HepG2 (cell line): ENCODE data around the gene DAB2IP. TPM values are rescaled to one million over a fixed set of nuclear protein-coding genes. Genes with fewer than 3 reads are reported as not detected.

Experiments used
- ADNP ChIP-seq: sonication (generic); formaldehyde crosslinking; IDR thresholded peaks from 2 replicates; pipeline ENCODE4 v1.4.0; 2020; ENCODE audit warnings: missing genetic modification reagents
- AGO1 ChIP-seq: fragments of 200-400 bp; formaldehyde crosslinking; IDR thresholded peaks from 2 replicates; pipeline ENCODE4 v1.6.1; 2017; ENCODE audit warnings: mild to moderate bottlenecking, low read depth, low read length, moderate library complexity; ENCODE audit not compliant: poor library complexity, severe bottlenecking
- ETS1 ChIP-seq: sonication (generic); formaldehyde crosslinking; IDR thresholded peaks from 2 replicates; pipeline ENCODE4 v1.4.0; 2020; ENCODE audit warnings: missing genetic modification reagents
- HIVEP1 ChIP-seq: sonication (generic); formaldehyde crosslinking; IDR thresholded peaks from 2 replicates; pipeline ENCODE4 v1.4.0; 2020; ENCODE audit warnings: mild to moderate bottlenecking, missing genetic modification reagents
- HMG20B ChIP-seq: conservative IDR thresholded peaks from 2 replicates; pipeline ENCODE4 v1.6.1; 2016; ENCODE audit warnings: missing genetic modification reagents, missing compliant biosample characterization
- HMGXB3 ChIP-seq: sonication (generic); formaldehyde crosslinking; IDR thresholded peaks from 2 replicates; pipeline ENCODE4 v1.4.0; 2020; ENCODE audit warnings: missing genetic modification reagents, borderline replicate concordance
- ISX ChIP-seq: sonication (generic); formaldehyde crosslinking; conservative IDR thresholded peaks from 2 replicates; pipeline ENCODE4 v1.5.0; 2020; ENCODE audit warnings: missing genetic modification reagents
- PAWR ChIP-seq: sonication (generic); formaldehyde crosslinking; IDR thresholded peaks from 2 replicates; pipeline ENCODE4 v1.4.0; 2020; ENCODE audit warnings: missing genetic modification reagents, mild to moderate bottlenecking, borderline replicate concordance
- RARG ChIP-seq: sonication (generic); formaldehyde crosslinking; IDR thresholded peaks from 2 replicates; pipeline ENCODE4 v1.4.0; 2020; ENCODE audit warnings: low read depth, mild to moderate bottlenecking, missing genetic modification reagents
- RBM22 ChIP-seq: fragments of 200-400 bp; formaldehyde crosslinking; optimal IDR thresholded peaks from 2 replicates; pipeline ENCODE3; 2017; ENCODE audit warnings: mild to moderate bottlenecking, low read length, moderate library complexity
- SP140L ChIP-seq: sonication (generic); formaldehyde crosslinking; IDR thresholded peaks from 2 replicates; pipeline ENCODE4 v1.4.0; 2020; ENCODE audit warnings: missing genetic modification reagents, borderline replicate concordance
- SRSF9 ChIP-seq: fragments of 200-400 bp; formaldehyde crosslinking; IDR thresholded peaks from 2 replicates; pipeline ENCODE4 v1.6.1; 2018; ENCODE audit warnings: borderline replicate concordance, mild to moderate bottlenecking, low read depth, low read length; ENCODE audit not compliant: insufficient read depth, poor library complexity, severe bottlenecking
- THAP8 ChIP-seq: sonication (generic); formaldehyde crosslinking; IDR thresholded peaks from 2 replicates; pipeline ENCODE4 v1.5.1; 2020; ENCODE audit warnings: missing genetic modification reagents, mild to moderate bottlenecking, borderline replicate concordance
- ZFP90 ChIP-seq: sonication (generic); formaldehyde crosslinking; IDR thresholded peaks from 2 replicates; pipeline ENCODE4 v1.8.0; 2022; ENCODE audit warnings: missing genetic modification reagents, mild to moderate bottlenecking, inconsistent platforms, borderline replicate concordance
- ZGPAT ChIP-seq: IDR thresholded peaks from 2 replicates; pipeline ENCODE4 v1.6.1; 2016; ENCODE audit warnings: mild to moderate bottlenecking
- ZNF292 ChIP-seq: sonication (generic); formaldehyde crosslinking; IDR thresholded peaks from 2 replicates; pipeline ENCODE4 v1.8.1; 2022; ENCODE audit warnings: mild to moderate bottlenecking, low read depth, missing genetic modification reagents, borderline replicate concordance
- ZNF484 ChIP-seq: sonication (generic); formaldehyde crosslinking; IDR thresholded peaks from 2 replicates; pipeline ENCODE4 v1.5.1; 2020; ENCODE audit warnings: mild to moderate bottlenecking, low read depth, missing genetic modification reagents, borderline replicate concordance
- ZNF496 ChIP-seq: sonication (generic); formaldehyde crosslinking; IDR thresholded peaks from 2 replicates; pipeline ENCODE4 v1.8.1; 2023; ENCODE audit warnings: mild to moderate bottlenecking, moderate library complexity, missing genetic modification reagents; ENCODE audit not compliant: insufficient replicate concordance
- ZNF605 ChIP-seq: sonication (generic); formaldehyde crosslinking; IDR thresholded peaks from 2 replicates; pipeline ENCODE4 v1.8.0; 2022; ENCODE audit warnings: mild to moderate bottlenecking, missing genetic modification reagents
- ZNF607 ChIP-seq: sonication (generic); formaldehyde crosslinking; IDR thresholded peaks from 2 replicates; pipeline ENCODE4 v1.5.1; 2020; ENCODE audit warnings: missing genetic modification reagents, mild to moderate bottlenecking, borderline replicate concordance
- ZSCAN30 ChIP-seq: sonication (generic); formaldehyde crosslinking; IDR thresholded peaks from 2 replicates; pipeline ENCODE4 v1.5.0; 2020; ENCODE audit warnings: mild to moderate bottlenecking, missing genetic modification reagents
- polyA plus RNA-seq, 8 experiments: library from polyadenylated mRNA; depleted of rRNA in 3 of 8; stranded (reverse) in 7 of 8; unstranded in 1 of 8; fragments of >200 nt; fragmentation: Illumina TruSeq in 4 of 8; extraction: Trizol in 4 of 8; gene quantifications; 2 replicates each; pipeline versions ENCODE4 v1.2.1 to v1.2.3, GENCODE V29; 2011 to 2016; ENCODE audit warnings: low read depth in 4 of 8, missing spikeins in 1 of 8, mixed read lengths in 1 of 8; ENCODE audit not compliant: insufficient read depth in 1 of 8
- total RNA-seq, 5 experiments: library from RNA; depleted of rRNA; stranded (reverse); fragments of >200 nt; fragmentation: Illumina TruSeq; extraction: Trizol; gene quantifications; 2 replicates each; pipeline ENCODE4 v1.2.3, GENCODE V29; 2016; ENCODE audit warnings: low read depth in 1 of 5

The DAB2IP gene
- total and polyA plus RNA-seq, 2 of the 13 experiments (the other 11 are each of a cell fraction or from before 2014, with no cell fraction given) = 25.3 to 37.9 TPM

GRCh38 chr9:121743441-121744001 is 92.1 kb downstream of the DAB2IP start (continued):
- TF ChIP-seq ZGPAT (CRISPR knock-in tag) (peak; percentile 61; the same call in 1 of the 2 replicates), ETS1 (CRISPR knock-in tag) (no peak), HMGXB3 (CRISPR knock-in tag) (no peak), SRSF9 (no peak), RARG (CRISPR knock-in tag) (no peak), ZFP90 (CRISPR knock-in tag) (no peak), AGO1 (no peak), RBM22 (no peak), PAWR (no peak), ADNP (no peak), ZNF292 (CRISPR knock-in tag) (peak; percentile 50; the same call in 1 of the 2 replicates), ZSCAN30 (CRISPR knock-in tag) (no peak), SP140L (CRISPR knock-in tag) (no peak), ISX (CRISPR knock-in tag) (no peak), HMG20B (CRISPR knock-in tag) (no peak), HIVEP1 (CRISPR knock-in tag) (no peak), THAP8 (CRISPR knock-in tag) (no peak), ZNF607 (CRISPR knock-in tag) (no peak), ZNF605 (CRISPR knock-in tag) (no peak), ZNF496 (CRISPR knock-in tag) (no peak), ZNF484 (CRISPR knock-in tag) (no peak)
